WI38 (cell line): ENCODE results near the gene CHADL.

Experiments
- H3K4me3 ChIP-seq: 2 replicates; pipeline ENCODE4 v1.5.1; 2011; ENCODE audit warnings: low read depth, mild to moderate bottlenecking, control low read depth, low read length
- TF ChIP-seq, protein P1 (sequence below): IDR thresholded peaks from 2 replicates; pipeline ENCODE4 v1.5.1; 2012; ENCODE audit warnings: low read depth, mild to moderate bottlenecking, control low read depth, low read length

Gene CHADL

GRCh38 chr22:41256254-41257253 lies 15.8 kb upstream of the CHADL start:
- TF ChIP-seq, protein P1, sequence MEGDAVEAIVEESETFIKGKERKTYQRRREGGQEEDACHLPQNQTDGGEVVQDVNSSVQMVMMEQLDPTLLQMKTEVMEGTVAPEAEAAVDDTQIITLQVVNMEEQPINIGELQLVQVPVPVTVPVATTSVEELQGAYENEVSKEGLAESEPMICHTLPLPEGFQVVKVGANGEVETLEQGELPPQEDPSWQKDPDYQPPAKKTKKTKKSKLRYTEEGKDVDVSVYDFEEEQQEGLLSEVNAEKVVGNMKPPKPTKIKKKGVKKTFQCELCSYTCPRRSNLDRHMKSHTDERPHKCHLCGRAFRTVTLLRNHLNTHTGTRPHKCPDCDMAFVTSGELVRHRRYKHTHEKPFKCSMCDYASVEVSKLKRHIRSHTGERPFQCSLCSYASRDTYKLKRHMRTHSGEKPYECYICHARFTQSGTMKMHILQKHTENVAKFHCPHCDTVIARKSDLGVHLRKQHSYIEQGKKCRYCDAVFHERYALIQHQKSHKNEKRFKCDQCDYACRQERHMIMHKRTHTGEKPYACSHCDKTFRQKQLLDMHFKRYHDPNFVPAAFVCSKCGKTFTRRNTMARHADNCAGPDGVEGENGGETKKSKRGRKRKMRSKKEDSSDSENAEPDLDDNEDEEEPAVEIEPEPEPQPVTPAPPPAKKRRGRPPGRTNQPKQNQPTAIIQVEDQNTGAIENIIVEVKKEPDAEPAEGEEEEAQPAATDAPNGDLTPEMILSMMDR: 0 out of 2 replicates have a peak, but pooled peaks have one; percentile 32
- H3K4me3 ChIP-seq: no peak overlapping the region

GRCh38 chr22:41254230-41254629 lies 13.5 kb upstream of the CHADL start:
- TF ChIP-seq, protein P1: no peak
- no peak overlapping the region for H3K4me3 ChIP-seq

DNA sequence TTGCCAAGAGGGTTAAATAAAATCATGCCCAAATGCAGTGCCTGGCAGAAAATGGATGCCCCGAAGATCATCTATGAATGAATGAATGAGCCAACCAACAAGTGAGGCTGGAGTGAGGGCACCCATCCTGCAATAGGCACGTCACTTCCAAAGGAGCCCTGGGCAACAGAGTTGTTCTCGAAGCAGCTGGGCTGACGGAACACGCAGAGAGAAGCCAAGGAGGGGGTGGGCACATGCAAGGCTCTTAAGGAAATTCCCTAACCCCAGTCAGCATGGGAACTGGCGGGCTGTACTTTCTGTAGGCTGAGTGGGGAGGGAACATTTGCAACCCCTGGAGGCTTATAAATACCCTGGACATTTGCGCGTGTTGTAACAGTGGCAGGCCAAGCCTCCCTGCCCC lies 11.6 kb upstream of the CHADL start:
- no peak overlapping the region for H3K4me3 ChIP-seq
- TF ChIP-seq, protein P1: no peak

- TF ChIP-seq, protein P1: no peak
- H3K4me3 ChIP-seq: no peak overlapping the region
Measured at GRCh38 chr22:41250127-41250526, 9.4 kb upstream of the CHADL start.

DNA sequence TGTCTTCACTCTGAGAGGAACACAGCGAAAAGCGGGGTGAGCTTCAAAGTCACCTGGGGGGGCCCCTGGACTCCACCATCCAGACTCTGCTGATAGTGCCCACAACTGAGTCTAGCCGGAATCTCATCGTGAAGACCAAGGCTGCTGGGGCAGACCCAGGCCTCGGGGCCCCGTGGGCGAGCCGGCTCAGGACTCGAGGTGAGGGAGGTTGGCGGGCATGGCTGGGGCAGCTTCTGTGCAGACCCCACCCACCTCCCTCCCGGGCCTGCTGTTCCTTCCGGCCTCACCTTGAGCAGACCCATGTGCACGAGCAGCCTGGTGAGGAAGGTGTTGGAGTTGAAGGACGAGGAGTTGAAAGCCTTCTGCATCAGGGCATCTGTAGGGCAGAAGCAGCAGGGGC lies 8.7 kb upstream of the CHADL start:
- TF ChIP-seq, protein P1: no peak
- H3K4me3 ChIP-seq: no peak overlapping the region

- TF ChIP-seq, protein P1: no peak
- H3K4me3 ChIP-seq: no peak overlapping the region
Measured at GRCh38 chr22:41248758-41249157, 8.0 kb upstream of the CHADL start.

DNA sequence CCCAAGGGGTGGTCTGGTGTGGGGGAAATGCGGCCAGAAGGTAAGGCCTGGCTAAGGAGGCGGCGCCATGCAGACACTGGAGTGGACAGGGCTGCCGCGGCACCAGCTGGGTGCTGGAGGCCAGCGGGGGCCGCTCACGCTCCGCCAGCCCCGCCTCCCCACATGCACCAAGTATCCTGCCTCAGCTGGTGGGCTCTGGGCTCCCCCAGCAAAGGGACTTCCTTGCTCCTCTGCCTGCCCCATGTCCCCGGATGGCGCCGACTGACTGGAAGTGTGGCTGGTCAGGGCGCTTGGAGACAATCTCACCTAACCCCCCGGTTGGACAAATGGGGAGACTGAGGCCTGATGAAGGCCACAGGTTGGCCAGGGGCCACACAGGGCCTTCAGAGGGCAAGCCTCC lies 7.6 kb upstream of the CHADL start:
- TF ChIP-seq, protein P1: no peak
- H3K4me3 ChIP-seq: no peak overlapping the region
